ENCODE measurements around the gene GALNT5.
"Not testable (repeated sequence)": the region's sequence is repeated elsewhere in the genome, so short reads cannot be mapped to it uniquely, and the experiment has no call there.

Gene GALNT5, protein sequence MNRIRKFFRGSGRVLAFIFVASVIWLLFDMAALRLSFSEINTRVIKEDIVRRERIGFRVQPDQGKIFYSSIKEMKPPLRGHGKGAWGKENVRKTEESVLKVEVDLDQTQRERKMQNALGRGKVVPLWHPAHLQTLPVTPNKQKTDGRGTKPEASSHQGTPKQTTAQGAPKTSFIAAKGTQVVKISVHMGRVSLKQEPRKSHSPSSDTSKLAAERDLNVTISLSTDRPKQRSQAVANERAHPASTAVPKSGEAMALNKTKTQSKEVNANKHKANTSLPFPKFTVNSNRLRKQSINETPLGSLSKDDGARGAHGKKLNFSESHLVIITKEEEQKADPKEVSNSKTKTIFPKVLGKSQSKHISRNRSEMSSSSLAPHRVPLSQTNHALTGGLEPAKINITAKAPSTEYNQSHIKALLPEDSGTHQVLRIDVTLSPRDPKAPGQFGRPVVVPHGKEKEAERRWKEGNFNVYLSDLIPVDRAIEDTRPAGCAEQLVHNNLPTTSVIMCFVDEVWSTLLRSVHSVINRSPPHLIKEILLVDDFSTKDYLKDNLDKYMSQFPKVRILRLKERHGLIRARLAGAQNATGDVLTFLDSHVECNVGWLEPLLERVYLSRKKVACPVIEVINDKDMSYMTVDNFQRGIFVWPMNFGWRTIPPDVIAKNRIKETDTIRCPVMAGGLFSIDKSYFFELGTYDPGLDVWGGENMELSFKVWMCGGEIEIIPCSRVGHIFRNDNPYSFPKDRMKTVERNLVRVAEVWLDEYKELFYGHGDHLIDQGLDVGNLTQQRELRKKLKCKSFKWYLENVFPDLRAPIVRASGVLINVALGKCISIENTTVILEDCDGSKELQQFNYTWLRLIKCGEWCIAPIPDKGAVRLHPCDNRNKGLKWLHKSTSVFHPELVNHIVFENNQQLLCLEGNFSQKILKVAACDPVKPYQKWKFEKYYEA

DNA sequence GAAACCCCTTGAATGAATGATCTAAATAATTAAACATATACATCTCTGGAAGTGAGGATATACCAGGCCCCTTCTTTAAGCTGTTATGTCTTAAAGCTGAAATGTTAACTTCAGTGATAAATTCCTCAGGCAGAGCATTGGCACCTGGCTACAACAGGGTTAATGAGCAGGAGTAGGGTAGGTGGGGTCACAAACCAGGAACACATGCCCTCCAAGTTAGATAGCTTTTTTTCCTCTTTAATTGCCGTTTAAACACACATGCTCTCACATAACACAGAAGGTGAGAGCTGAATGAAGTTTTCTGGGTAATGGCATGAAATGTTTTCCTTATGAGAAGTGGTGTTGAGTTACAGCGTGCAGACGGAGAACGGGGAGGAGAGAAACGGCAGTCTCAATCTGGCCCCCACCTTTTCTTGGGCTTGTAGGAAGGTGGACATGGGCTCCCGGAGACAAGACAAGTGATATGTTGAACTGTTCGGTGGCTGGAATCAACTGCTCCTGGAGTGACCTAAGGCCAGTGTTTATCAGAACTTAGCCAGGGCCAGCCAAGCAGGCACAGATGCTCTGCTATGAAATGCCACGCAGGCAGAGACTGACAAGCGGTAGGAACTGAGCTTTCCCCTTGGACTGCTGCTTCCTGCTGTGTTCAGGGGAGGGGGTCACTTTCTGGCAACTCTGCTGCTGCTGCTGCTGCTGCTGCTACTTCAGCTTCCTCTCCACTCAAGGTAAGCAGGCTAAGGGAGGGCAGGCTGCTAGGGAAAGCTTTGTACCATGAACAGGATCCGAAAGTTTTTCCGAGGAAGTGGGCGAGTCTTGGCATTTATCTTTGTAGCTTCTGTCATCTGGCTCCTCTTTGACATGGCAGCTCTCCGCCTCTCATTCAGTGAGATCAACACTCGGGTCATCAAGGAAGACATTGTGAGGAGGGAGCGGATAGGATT lies at the start of gene GALNT5:
TSS of gene GALNT5 (plus strand) at position 394 of the 941 bp plus-strand sequence. CDS start at position 772, 378 bp downstream.
- DNase-seq (ENCODE audit: low read depth in 3 of 3, low spot score in 1 of 3): no peak

DNA sequence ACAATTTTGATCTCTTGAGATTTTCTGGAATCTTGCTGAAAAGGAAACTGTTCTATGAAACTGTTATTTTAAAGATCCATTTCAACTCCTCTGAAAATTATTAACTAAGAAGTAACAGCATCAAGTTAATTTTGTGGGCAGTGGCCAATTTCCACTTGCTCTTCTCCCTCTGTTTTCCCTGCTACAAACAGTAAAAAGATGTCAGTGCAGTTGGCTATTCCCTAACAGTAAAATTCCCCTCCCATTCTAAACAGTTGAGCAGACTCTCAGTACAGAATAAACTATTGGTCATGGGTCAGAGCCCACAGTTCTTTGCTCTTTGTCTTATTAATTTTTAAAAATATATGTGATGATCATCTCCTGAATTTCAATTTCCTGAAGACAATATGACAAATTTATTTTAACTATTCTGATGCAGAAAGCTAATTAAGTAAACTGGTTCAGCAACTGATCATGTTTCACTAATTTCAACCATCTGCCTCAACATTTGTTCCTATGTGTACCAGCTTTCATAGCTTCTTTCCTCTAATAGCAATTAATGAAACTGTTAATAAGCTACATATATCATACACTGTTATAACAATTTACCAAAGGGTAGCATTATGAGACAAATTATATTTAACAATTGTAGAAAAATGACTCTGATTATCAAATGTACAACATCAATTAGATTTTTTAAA lies 41.1 kb upstream of the GALNT5 start:
- DNase-seq (ENCODE audit: low read depth in 3 of 3, low spot score in 1 of 3): no peak

DNA sequence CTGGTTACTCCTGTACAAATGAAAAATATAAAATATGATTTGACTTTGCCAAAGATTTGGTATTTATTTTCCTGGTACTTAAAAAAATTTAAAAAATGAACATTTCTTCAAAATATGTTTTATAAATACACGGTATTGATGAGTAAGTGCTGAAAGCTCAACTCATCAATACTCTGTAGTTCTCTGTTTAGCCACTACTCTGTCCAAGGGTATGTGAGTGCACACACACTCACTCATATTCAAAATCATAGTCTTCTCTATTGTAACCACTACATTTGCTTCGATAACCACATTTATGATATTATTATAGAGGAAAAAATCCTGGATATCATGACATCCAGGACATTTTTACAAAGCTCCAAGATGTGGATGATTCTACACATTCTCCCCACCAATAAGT lies 40.1 kb upstream of the GALNT5 start:
- DNase-seq (ENCODE audit: low read depth in 3 of 3, low spot score in 1 of 3): no peak

DNA sequence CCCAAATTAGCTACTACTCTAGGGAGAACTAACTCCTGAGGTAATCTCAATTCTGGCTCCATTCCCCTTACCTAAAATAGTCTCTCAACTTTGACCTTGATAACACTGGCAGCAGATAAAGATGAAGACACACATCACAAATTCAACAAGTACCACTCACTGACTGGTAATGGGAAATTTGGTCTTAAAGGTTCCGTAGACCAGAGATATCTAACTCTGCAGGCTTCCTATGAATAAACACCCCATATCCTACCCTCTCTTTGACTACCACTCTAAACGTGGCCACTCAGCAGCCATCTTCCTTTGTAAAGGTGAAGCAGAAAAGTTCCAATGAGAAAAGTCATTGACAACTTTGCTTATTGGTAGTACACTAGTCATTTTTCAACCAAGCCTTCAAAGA lies 38.6 kb upstream of the GALNT5 start:
- no peak for DNase-seq (ENCODE audit: low read depth in 3 of 3, low spot score in 1 of 3)

DNA sequence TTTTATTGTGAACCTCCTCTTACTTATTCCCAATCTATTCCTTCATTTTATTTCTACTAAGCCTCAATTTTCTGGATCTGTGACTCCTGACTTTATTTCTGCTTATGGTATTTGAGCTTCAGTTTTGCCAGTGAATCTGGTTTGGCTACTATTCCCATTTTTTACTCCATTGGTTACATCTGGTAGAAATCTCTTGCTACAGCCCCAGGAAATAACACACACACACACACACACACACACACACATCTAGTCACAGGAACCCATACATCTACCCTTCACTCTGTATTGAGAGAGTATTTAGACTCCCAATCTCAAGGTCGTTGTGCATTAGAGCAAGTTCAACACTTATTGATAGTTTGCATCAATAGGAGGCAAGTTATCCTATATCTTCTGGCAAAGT lies 37.0 kb upstream of the GALNT5 start:
- DNase-seq (ENCODE audit: low read depth in 3 of 3, low spot score in 1 of 3): no peak

DNA sequence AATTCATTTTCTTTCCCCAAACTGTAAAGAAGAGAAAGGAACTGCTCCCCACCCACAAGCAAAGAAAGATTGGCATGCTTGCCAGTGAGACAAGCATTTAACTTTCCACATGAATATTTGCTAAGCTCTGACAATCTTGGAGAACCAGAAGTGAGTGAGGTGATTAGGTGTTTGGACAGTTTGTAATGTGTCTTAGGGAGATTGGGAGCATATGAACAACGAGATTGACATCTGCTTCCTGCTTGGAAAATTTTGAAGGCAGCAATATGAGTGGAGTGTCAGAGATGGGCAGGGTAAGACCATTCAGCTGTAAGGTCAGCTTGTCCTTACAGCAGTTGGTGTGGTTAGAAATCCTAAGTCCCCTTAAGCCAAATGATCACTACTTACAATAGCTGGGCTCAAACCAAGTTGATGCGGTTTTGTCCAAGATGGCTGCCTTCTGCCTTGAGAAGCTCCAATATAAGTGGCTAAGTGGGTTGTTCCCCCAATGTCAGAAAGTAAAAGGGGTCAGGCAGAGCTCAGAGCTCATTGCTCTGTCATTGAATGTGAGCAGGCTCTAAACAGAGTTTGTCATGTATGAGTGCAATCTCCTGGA lies 36.0 kb upstream of the GALNT5 start:
- no peak for DNase-seq (ENCODE audit: low read depth in 3 of 3, low spot score in 1 of 3)

DNA sequence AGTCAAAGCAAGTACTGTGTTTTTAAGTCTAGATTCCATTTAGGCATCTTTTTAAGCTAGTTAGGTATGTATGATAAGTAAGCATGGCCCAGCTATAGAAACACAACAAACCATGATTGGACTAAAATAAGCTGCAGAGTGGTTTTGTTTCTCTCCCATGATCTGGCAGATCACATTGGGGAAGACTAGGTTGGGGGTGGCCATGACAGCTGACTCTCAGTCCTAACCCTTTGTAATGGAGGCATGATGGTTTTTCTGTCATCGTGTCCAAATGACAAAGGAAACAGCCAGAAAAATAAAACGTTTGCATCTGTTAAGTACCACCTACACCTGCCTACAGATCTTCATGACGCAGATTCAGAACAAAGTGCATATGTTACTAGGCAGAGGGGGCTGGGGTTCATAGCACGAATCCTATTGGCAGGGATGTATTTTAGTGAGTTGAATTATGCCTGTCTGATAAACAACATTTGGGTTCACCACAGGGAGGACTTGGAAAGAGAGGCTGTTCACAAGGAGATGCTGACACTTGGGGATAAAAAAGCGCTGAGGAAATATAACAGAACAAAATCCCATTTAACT lies 33.8 kb upstream of the GALNT5 start:
- no peak for DNase-seq (ENCODE audit: low read depth in 3 of 3, low spot score in 1 of 3)

DNA sequence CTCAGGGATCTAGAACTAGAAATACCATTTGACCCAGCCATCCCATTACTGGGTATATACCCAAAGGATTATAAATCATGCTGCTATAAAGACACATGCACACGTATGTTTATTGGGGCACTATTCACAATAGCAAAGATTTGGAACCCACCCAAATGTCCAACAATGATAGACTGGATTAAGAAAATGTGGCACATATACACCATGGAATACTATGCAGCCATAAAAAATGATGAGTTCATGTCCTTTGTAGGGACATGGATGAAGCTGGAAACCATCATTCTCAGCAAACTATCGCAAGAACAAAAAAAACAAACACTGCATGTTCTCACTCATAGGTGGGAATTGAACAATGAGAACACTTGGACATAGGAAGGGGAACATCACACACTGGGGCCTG lies 33.1 kb upstream of the GALNT5 start:
- DNase-seq (ENCODE audit: low read depth in 3 of 3, low spot score in 1 of 3): not testable (repeated sequence)

DNA sequence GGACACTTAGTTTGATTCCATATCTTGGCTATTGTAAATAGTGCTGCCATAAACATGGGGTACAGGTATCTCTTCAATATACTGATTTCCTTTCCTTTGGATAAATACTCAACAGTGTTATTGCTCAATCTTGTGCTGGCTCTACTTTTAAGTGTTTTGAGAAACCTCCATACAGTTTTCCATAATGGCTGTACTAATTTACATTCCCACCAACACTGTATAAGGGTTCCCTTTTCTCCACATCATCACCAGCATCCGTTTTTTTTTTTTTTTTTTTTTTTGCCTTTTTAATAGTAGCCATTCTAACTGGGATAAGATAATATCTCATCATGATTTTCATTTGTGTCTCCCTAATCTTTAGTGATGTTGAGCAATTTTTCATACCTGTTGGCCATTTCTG lies 29.9 kb upstream of the GALNT5 start:
- DNase-seq (ENCODE audit: low read depth in 3 of 3, low spot score in 1 of 3): no peak

DNA sequence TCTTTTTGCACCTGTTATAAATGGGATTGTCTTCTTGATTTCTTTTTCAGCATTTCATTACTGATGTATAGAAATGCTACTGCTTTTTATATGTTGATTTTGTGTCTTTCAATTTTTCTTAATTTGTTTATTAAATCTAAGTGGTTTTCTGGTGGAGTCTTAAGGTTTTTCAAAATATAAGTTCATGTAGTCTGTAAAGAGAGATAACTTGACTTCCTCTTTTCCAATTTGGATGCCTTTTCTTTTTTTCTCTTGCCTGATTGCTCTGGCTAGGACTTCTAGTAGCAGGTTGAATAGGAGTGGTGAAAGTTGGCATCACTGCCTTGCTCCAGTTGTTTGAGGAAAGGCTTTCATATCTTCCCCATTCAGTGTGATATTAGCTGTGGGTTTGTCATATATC lies 28.6 kb upstream of the GALNT5 start:
- no peak for DNase-seq (ENCODE audit: low read depth in 3 of 3, low spot score in 1 of 3)

DNA sequence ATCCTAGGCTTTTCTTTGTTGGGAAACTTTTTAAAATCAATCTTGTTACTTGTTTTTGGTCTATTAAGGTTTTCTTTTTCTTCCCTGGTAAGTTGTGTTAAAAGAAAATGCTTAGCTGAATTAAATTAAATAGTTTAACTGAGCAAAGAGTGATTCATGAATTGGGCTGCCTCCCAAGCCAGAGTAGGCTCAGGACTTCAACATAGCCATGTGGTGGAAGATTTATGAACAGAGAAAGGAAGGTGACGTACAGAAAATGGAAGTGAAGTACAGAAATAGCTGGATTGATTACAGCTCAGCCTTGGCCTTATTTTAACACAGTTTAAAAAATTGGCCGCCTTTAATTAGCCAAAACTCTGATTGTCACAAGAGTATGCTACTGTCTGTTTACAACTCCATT lies 27.9 kb upstream of the GALNT5 start:
- DNase-seq (ENCODE audit: low read depth in 3 of 3, low spot score in 1 of 3): no peak

DNA sequence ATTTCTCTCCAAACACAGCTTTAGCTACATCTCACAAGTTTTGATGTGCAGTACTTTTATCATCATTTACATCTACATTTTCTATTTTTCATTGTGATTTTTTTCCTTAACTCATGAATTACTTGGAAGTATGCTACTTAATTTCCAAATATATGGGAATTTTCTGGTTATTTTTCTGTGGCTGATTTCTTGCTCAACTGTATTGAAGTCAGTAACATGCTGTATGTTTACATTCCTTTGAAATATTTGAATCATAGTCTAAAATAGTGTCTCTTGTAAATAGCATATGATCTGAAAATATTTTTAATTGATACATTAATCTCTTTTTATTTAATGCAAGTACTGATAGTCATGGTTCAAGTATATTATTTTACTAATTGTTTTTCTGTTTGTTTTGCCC lies 26.0 kb upstream of the GALNT5 start:
- DNase-seq (ENCODE audit: low read depth in 3 of 3, low spot score in 1 of 3): no peak

DNA sequence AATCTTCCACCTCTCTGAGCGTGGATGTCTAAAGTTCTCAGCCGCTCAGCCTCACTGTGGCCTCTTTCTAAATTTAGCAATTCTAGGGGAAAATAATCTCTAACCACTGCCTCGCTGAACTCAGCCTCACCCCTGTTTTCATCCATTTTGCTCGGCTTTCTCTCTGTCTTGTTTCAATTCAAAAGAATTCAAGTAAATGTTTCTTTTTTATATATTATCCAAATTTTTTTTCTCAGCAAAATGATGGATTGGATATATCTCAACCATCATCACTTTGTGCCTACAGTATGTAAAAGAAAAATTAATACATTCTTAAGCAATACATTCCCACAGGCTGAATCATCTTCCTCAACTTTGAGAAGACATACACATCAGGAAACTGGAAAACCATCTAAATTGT lies 24.0 kb upstream of the GALNT5 start:
- DNase-seq (ENCODE audit: low read depth in 3 of 3, low spot score in 1 of 3): no peak

DNA sequence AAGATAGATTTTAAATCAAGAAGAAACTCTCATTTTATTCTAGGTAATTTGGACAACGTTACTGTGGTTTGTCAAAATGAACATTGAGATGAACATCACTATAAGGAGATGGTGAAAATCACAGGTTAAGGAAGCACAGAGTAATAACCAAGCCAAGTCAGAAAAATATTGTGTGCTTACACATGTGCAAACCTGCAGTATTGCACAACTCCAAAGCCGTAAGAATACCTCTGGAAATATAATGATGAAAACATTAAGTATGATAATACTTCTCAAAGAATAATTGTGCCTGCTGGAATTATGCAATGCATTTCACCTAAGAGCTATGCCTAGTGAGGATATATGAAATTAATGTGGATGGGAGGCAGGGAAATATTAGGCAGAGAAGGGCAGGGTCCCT lies 21.1 kb upstream of the GALNT5 start:
- DNase-seq (ENCODE audit: low read depth in 3 of 3, low spot score in 1 of 3): no peak

DNA sequence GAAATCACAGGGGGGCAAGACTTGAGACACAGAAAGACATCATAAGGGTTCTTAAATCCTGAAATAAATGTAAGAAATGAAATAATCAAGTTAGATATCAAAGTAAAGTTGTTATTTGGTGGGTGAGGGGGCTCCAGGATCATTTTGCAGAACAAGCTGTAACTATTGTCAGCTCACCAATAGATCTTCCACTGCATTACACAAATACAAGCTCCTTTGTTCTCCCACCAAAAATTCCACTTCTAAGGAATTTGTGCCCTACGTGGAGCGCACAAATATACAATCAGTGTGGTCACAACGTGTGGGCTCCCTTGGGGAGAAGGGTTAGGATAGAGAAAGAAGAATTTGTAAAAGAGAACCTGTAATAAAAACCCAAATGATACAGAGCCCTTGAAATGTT lies 19.2 kb upstream of the GALNT5 start:
- no peak for DNase-seq (ENCODE audit: low read depth in 3 of 3, low spot score in 1 of 3)

DNA sequence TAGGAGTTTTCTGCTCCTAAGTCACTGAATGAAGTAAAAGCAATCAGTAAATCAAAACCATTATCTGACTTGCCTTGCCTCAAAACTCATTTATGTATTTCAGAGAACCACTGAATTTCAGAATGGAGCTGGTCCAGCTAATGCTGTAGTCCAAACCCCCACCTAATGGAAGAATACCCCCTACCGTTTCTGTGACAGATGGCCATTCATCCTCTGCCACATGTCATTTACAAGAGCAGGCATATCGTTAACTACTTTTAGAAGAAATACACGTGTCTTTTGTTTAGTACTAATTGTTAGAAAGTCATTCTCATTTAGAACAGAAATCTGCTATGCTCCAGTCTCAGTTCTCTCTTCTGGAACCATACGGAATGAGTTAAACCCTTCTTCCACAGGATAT lies 12.8 kb upstream of the GALNT5 start:
- no peak for DNase-seq (ENCODE audit: low read depth in 3 of 3, low spot score in 1 of 3)

DNA sequence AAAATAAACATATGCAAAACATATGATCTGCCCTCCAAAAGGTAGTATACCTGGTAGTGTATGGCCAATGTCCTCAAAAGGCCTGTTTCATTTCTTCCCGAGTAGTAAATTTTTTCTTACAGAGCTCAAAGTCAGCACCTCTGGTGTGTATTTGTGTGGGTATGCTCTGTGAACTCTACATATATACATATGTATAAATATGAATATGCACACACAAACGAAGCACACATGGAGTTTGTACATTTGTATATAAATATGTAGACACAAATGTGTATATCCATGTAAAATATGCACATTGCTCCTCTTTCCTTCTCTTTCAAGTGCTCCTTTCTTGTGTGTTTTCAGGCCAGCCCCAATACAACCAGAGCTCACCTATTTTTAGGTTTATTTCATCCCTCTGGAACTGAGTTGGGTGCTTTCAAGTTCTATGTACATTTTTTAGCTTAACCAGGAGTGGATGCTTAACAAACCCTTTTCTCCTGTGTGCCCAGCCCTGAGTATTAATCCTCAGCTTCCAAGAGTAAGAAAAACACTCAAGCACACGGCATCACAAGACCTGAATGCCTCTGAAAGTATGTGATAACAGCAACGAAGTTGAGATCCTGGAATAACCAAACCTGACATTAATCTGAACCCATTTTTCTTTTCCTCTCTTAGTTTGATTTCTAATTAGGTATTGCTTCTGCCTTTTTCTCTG lies 12.2 kb upstream of the GALNT5 start:
- no peak for DNase-seq (ENCODE audit: low read depth in 3 of 3, low spot score in 1 of 3)

DNA sequence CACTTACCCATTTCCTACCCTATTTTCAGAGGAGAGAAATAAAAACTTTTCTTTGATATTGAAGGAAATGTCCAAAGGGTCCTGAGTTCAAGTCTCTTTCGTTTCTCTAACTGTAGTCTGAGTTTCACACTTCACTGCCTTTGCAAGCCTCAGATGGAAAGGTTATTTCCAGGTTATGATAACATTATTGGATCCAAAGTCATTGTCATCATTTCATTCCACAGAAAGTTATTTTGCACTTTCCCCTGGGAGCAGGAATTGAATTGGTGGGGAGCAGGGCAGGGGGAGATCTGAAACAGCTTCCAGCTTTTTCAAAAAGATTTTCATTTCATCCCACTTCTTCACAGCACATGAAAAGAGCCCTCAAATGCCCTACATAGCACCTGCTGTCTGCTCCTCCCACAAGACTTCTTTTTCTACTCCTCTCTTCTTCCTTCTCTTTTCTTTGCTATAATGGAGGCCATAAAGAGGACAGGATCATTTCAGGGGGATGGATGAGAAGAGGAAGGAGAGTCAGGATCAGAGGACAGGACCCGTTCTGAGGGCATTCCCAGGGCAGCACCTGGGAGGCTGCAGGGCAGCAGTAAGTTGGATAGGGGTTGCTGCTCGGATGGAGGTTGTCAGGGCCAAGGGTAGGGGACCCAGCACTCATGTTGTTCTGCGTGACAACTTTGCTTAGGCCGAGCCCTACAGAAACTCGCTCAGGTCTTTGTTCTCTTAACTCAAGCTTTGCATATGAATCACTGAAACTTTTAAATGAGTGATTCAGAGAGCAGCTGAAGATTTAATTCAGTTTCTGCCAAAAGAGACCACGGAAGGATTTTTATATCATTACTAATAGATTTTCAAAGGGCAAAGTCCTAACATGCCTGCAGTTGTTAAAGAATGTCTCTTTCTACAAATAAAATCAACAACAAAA lies 11.4 kb upstream of the GALNT5 start:
- peak in 1 of 3 donors; percentile 8 for DNase-seq (ENCODE audit: low read depth in 3 of 3, low spot score in 1 of 3)

Measured in stimulated activated CD4-positive, alpha-beta T cell treated with anti-CD3 and anti-CD28 coated beads, TNF-alpha, amount 100 ng/mL, for 1 hour (primary cell).